Neural cell (in vitro differentiated cells): ENCODE results near the gene NHS. TPM values are rescaled to one million over a fixed set of nuclear protein-coding genes. Genes with fewer than 3 reads are reported as not detected.

Experiments used
- H2AFZ ChIP-seq: fragments of 200-600, 300-800 bp; sonication (generic), shearing (Covaris generic); 2 replicates; pipeline ENCODE4 v1.6.0; 2014; ENCODE audit warnings: low read depth, mild to moderate bottlenecking, antibody characterized with exemption, low read length, moderate library complexity
- H3F3A ChIP-seq: fragments of 200-600 bp; shearing (Covaris generic); 2 replicates; pipeline ENCODE4 v1.6.1; 2016; ENCODE audit warnings: mild to moderate bottlenecking, moderate library complexity, mixed read lengths, antibody characterized with exemption, low read length; ENCODE audit not compliant: insufficient read depth, poor library complexity, severe bottlenecking
- H3K27ac ChIP-seq: fragments of 200-600, 300-800 bp; sonication (generic), shearing (Covaris generic); 2 replicates; pipeline ENCODE4 v1.5.1; 2014; ENCODE audit warnings: mild to moderate bottlenecking, low read length, moderate library complexity
- H3K27me3 ChIP-seq: fragments of 300-800, 200-600 bp; sonication (generic), shearing (Covaris generic); 2 replicates; pipeline ENCODE4 v1.6.0; 2014; ENCODE audit warnings: mild to moderate bottlenecking, low read depth, low read length, moderate library complexity; ENCODE audit not compliant: insufficient read depth
- H3K36me3 ChIP-seq: fragments of 300-800, 200-600 bp; sonication (generic), shearing (Covaris generic); 2 replicates; pipeline ENCODE4 v1.5.1; 2014; ENCODE audit warnings: mild to moderate bottlenecking, antibody characterized with exemption, low read length, moderate library complexity; ENCODE audit not compliant: insufficient read depth
- H3K4me2 ChIP-seq: fragments of 300-800, 200-600 bp; sonication (generic), shearing (Covaris generic); 2 replicates; pipeline ENCODE4 v1.6.0; 2014; ENCODE audit warnings: mild to moderate bottlenecking, low read length
- H3K4me3 ChIP-seq: fragments of 300-800, 200-600 bp; sonication (generic), shearing (Covaris generic); 2 replicates; pipeline ENCODE4 v1.5.1; 2014; ENCODE audit warnings: mild to moderate bottlenecking, low read length, moderate library complexity
- H3K79me2 ChIP-seq: fragments of 200-600 bp; shearing (Covaris generic); replicated peaks from 2 replicates; pipeline ENCODE4 v1.6.0; 2014; ENCODE audit warnings: mild to moderate bottlenecking, low read length, moderate library complexity; ENCODE audit not compliant: insufficient read depth
- H3K9ac ChIP-seq: fragments of 300-800, 200-600 bp; sonication (generic), shearing (Covaris generic); 2 replicates; pipeline ENCODE4 v1.6.1; 2016; ENCODE audit warnings: mild to moderate bottlenecking, low read length, mixed read lengths
- H3K9me2 ChIP-seq: fragments of 200-600 bp; shearing (Covaris generic); 2 replicates; pipeline ENCODE4 v1.6.1; 2016; ENCODE audit warnings: mild to moderate bottlenecking, low read length, mixed read lengths; ENCODE audit not compliant: insufficient read depth
- H3K9me3 ChIP-seq: fragments of 200-600, 300-800 bp; sonication (generic), shearing (Covaris generic); 2 replicates; pipeline ENCODE4 v1.6.1; 2016; ENCODE audit warnings: mild to moderate bottlenecking, mixed run types, low read length, moderate library complexity, mixed read lengths
- H4K20me1 ChIP-seq: fragments of 200-600 bp; shearing (Covaris generic); 2 replicates; pipeline ENCODE4 v1.6.1; 2016; ENCODE audit warnings: mild to moderate bottlenecking, mixed run types; ENCODE audit not compliant: insufficient read depth
- EP300 ChIP-seq: fragments of 450-650 bp; conservative IDR thresholded peaks from 2 replicates; pipeline ENCODE4 v1.6.1; 2014; ENCODE audit warnings: antibody characterized with exemption, mild to moderate bottlenecking, moderate library complexity; ENCODE audit not compliant: poor library complexity, severe bottlenecking
- MXI1 ChIP-seq: fragments of 450-650 bp; conservative IDR thresholded peaks from 2 replicates; pipeline ENCODE4 v1.6.1; 2014; ENCODE audit warnings: antibody characterized with exemption, mild to moderate bottlenecking; ENCODE audit not compliant: poor library complexity, severe bottlenecking
- POLR2AphosphoS5 ChIP-seq: IDR thresholded peaks from 2 replicates; pipeline ENCODE4 v1.6.1; 2012
- REST ChIP-seq: IDR thresholded peaks from 2 replicates; pipeline ENCODE4 v1.6.1; 2012; ENCODE audit warnings: borderline replicate concordance
- TAF1 ChIP-seq: IDR thresholded peaks from 2 replicates; pipeline ENCODE4 v1.6.1; 2012; ENCODE audit warnings: low read depth
- polyA plus RNA-seq: library from polyadenylated mRNA; depleted of rRNA; stranded (reverse); fragments of >200 nt; gene quantifications from 2 replicates; pipeline ENCODE4 v1.2.3, GENCODE V29; 2014
- TF ChIP-seq, protein P1 (sequence below): fragments of 450-650 bp; IDR thresholded peaks from 2 replicates; pipeline ENCODE4 v1.5.1; 2014; ENCODE audit warnings: antibody characterized with exemption, mild to moderate bottlenecking, moderate library complexity; ENCODE audit not compliant: poor library complexity, severe bottlenecking

The NHS gene
- polyA plus RNA-seq, 1 donor from 2014 or later = 1.9 TPM

- no peak overlapping the region for H2AFZ ChIP-seq
- H3K27me3 ChIP-seq = no peaks in the 10 kb centered on the region
- H3K27ac ChIP-seq = no peak overlapping the region
- H3K4me3 ChIP-seq = no peak overlapping the region
- H3K36me3 ChIP-seq = no peaks in the 10 kb centered on the region
- no peak for TF ChIP-seq TAF1
- TF ChIP-seq, protein P1, sequence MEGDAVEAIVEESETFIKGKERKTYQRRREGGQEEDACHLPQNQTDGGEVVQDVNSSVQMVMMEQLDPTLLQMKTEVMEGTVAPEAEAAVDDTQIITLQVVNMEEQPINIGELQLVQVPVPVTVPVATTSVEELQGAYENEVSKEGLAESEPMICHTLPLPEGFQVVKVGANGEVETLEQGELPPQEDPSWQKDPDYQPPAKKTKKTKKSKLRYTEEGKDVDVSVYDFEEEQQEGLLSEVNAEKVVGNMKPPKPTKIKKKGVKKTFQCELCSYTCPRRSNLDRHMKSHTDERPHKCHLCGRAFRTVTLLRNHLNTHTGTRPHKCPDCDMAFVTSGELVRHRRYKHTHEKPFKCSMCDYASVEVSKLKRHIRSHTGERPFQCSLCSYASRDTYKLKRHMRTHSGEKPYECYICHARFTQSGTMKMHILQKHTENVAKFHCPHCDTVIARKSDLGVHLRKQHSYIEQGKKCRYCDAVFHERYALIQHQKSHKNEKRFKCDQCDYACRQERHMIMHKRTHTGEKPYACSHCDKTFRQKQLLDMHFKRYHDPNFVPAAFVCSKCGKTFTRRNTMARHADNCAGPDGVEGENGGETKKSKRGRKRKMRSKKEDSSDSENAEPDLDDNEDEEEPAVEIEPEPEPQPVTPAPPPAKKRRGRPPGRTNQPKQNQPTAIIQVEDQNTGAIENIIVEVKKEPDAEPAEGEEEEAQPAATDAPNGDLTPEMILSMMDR = no peak
- TF ChIP-seq EP300 = no peak
- TF ChIP-seq REST = no peak
- no peaks in the 10 kb centered on the region for H3K79me2 ChIP-seq
- H3K9me3 ChIP-seq = no peaks in the 10 kb centered on the region
- no peaks in the 10 kb centered on the region for H4K20me1 ChIP-seq
- H3K9me2 ChIP-seq = no peaks in the 10 kb centered on the region
- no peak overlapping the region for H3K4me2 ChIP-seq
- no peaks in the 10 kb centered on the region for H3F3A ChIP-seq
- H3K9ac ChIP-seq = no peak overlapping the region
These were observed 97.4 kb downstream of the NHS start for GRCh38 chrX:17472424-17472823.

DNA sequence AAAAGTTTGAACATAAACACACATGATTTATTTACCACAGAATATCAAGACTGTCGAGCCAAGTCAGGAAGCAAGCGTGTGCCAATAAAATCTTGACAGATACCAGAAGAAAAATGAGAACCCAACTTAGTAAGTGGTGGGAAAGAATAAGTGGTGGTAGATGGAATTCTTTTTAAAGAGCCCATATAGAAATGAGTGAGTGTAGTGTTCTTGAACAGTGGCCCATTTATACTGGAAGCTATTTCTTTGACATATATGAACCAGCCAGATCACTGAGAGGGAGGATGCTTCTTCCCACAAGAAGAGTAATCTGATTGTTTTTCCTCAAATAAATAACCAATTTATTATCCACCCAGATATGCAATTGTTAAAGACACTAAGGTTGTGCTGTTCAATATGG lies 98.0 kb downstream of the NHS start:
- Histone ChIP-seq H3K4me3 (no peak overlapping the region), H3K9ac (no peak overlapping the region), H3K9me2 (no peaks in the 10 kb centered on the region), H3K79me2 (no peaks in the 10 kb centered on the region), H2AFZ (no peak overlapping the region), H3K9me3 (no peaks in the 10 kb centered on the region), H3K27me3 (no peaks in the 10 kb centered on the region), H4K20me1 (no peaks in the 10 kb centered on the region), H3K27ac (no peak overlapping the region), H3K4me2 (no peak overlapping the region), H3F3A (no peaks in the 10 kb centered on the region), H3K36me3 (no peaks in the 10 kb centered on the region)
- no peak for TF ChIP-seq POLR2AphosphoS5

DNA sequence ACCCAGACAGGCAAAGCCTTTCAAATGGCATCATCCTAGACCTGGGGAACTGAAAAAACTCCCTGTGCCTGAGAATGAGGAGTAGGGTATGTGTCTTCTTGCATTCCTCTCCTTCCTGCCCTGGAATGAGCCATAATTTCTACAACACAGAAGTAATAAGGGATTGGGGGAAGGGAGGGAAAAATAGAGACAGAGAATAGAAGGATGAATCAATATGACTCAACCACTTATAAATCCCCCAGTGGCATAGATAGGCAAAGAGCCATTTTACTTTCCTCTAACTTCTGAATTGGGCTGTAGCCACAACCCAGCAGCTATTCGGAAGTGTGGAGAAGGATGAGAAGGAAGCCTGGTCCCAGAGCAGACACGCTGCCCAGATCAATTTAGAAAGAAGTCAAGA lies 99.9 kb downstream of the NHS start:
- H3K27ac ChIP-seq = no peak overlapping the region
- no peaks in the 10 kb centered on the region for H3F3A ChIP-seq
- no peaks in the 10 kb centered on the region for H3K36me3 ChIP-seq
- H3K79me2 ChIP-seq = no peaks in the 10 kb centered on the region
- TF ChIP-seq TAF1 (no peak), MXI1 (no peak)
- no peak overlapping the region for H3K9ac ChIP-seq
- H3K4me2 ChIP-seq = no peak overlapping the region
- no peak overlapping the region for H3K4me3 ChIP-seq
- no peaks in the 10 kb centered on the region for H3K9me3 ChIP-seq
- H2AFZ ChIP-seq = no peak overlapping the region
- H3K9me2 ChIP-seq = no peaks in the 10 kb centered on the region
- H3K27me3 ChIP-seq = no peaks in the 10 kb centered on the region
- H4K20me1 ChIP-seq = no peaks in the 10 kb centered on the region
